Fibroblast of the aortic adventitia (primary cell): ENCODE data around the gene DOCK9. TPM values are rescaled to one million over a fixed set of nuclear protein-coding genes. Genes with fewer than 3 reads are reported as not detected.

Experiments used
- DNase-seq: peaks from one replicate; pipeline ENCODE4 v3.0.0-alpha.2; 2010; ENCODE audit warnings: low read depth
- H3K4me3 ChIP-seq: 2 replicates; pipeline ENCODE4 v1.5.1; 2011; ENCODE audit warnings: low read depth, mild to moderate bottlenecking, control low read depth, low read length, moderate library complexity
- total RNA-seq: library from RNA; depleted of rRNA; stranded (reverse); fragments of >200 nt; gene quantifications from 2 replicates; pipeline ENCODE4 v1.2.3, GENCODE V29; 2012; ENCODE audit warnings: low replicate concordance
- TF ChIP-seq, protein P1 (sequence below): IDR thresholded peaks from 2 replicates; pipeline ENCODE4 v1.5.1; 2011; ENCODE audit warnings: mild to moderate bottlenecking, low read length, control low read depth, inconsistent platforms; ENCODE audit not compliant: insufficient read depth

DOCK9 gene
- total RNA-seq, 1 donor = 28.1 TPM

GRCh38 chr13:99004978-99005377 is 27.1 kb upstream of the DOCK9 start:
- H3K4me3 ChIP-seq = no peak overlapping the region
- TF ChIP-seq, protein P1, sequence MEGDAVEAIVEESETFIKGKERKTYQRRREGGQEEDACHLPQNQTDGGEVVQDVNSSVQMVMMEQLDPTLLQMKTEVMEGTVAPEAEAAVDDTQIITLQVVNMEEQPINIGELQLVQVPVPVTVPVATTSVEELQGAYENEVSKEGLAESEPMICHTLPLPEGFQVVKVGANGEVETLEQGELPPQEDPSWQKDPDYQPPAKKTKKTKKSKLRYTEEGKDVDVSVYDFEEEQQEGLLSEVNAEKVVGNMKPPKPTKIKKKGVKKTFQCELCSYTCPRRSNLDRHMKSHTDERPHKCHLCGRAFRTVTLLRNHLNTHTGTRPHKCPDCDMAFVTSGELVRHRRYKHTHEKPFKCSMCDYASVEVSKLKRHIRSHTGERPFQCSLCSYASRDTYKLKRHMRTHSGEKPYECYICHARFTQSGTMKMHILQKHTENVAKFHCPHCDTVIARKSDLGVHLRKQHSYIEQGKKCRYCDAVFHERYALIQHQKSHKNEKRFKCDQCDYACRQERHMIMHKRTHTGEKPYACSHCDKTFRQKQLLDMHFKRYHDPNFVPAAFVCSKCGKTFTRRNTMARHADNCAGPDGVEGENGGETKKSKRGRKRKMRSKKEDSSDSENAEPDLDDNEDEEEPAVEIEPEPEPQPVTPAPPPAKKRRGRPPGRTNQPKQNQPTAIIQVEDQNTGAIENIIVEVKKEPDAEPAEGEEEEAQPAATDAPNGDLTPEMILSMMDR = no peak
- DNase-seq = no peak

DNA sequence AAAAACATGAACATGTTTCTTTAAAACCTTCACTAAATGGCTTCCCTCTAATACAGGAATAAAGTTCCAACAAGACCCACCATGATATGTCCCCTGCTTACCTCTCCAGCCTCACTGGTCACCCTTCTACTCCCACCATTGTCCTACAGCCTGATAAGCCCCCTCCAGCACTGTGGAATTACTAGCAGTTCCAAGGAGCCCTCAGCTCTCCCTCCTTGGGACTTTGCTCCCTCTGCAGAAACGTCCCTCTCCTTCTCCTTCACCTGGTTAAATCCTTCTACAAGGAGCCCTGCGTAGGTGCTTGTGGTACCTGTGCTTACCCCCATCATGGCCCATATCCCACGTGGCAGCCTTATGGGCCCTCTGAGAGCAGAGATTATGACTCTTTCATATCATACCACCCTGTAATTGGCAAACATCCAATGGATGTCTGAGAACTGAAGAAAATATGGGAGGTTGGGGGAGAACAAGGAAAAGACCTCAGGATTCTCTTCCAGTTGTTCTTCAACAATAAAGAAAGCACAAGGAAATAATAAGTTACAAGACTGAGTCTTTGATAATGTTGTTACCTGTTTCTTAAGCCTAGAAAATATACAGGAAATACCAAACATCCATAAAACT is 26.1 kb upstream of the DOCK9 start:
- no peak overlapping the region for H3K4me3 ChIP-seq
- TF ChIP-seq, protein P1 = no peak
- no peak for DNase-seq

- TF ChIP-seq, protein P1 = no peak
- no peak overlapping the region for H3K4me3 ChIP-seq
Measured at GRCh38 chr13:99003186-99003585, 25.3 kb upstream of the DOCK9 start.

DNA sequence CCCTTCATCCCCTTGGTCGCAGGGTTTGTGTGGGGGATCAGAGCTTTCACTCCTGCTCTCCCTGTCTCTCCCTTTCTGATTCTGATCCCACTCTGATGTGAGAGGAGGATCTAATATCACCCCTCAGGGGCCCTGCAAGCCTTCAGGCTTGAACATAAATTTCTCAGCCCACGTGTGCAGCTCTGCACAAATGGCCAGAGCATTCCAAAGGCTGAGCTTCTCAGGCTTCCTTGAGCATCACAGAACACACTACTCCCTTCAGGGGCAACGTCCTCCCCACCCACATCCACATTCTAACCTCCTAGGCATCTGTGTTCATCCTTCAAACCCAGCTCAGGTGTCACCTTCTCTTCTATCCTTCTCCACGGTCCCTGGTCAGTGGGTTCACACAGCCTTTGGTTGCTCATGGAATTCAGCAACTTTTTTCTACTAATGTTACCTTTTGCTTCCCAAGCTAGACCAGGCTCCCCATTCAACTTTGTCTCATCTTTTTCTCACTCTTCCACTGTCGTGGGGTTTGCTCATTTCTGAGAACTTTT is 24.4 kb upstream of the DOCK9 start:
- no peak for DNase-seq
- H3K4me3 ChIP-seq = no peak overlapping the region
- TF ChIP-seq, protein P1 = no peak

More at GRCh38 chr13:99003186-99003585, 25.3 kb upstream of the DOCK9 start:
- no peak for DNase-seq

- no peak overlapping the region for H3K4me3 ChIP-seq
- no peak for DNase-seq
- TF ChIP-seq, protein P1 = no peak
Measured at GRCh38 chr13:99000137-99000536, 22.3 kb upstream of the DOCK9 start.

GRCh38 chr13:98999639-98999952 is 21.7 kb upstream of the DOCK9 start:
- no peak overlapping the region for H3K4me3 ChIP-seq
- TF ChIP-seq, protein P1 = no peak
- DNase-seq = peak; percentile 66
